ENCODE results near the gene NID1.

The NID1 gene

DNA sequence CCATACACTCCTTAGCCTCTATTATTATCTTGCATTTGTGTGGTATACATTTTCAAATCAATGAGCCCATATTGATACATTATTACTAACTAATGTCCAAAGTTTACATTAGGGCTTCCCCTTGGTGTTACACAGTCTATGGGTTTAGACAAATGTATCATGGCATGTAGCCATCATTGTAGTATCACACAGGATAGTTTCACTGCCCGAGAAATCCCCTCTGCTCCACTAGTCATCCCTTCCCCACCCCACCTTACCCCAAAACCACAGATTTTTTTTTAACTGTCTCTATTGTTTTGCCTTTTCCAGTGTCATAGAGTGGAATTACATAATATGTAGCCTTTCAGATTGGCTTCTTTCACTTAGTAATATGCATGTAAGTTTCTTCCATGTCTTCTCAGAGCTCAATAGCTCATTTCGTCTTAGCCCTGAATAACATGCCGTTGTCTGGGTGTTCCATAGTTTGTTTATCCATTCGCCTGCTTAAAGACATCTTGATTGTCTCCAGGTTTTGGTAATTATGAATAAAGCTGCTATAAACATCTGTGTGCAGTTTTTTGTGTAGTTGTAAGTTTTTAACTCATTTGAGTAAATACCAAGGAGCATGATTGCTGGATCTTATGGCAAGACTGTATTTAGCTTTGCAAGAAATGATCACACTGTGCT is 111.8 kb downstream of the NID1 start:
- no peak for DNase-seq

DNA sequence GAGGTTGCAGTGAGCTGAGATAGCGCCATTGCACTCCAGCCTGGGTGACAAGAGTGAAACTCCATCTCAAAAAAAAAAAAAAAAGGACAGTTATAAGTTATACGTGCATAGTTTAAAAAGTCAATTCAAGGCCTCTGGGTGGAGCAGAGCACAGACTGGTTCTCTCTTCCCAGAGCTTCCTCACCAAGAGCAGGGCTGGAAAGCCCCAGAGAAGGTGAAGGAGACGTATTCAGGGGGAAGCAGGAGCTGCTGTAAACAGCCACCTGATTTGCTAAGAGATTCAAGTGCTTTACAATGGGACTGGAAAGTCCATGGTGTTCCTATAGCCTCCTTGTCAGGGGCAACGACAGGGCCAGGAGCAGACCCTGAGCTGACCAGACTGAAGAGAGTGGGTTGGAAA is 113.2 kb downstream of the NID1 start:
- DNase-seq = no peak

- no peak for DNase-seq
Observed at GRCh38 chr1:235950318-235950717, 114.6 kb downstream of the NID1 start.

DNA sequence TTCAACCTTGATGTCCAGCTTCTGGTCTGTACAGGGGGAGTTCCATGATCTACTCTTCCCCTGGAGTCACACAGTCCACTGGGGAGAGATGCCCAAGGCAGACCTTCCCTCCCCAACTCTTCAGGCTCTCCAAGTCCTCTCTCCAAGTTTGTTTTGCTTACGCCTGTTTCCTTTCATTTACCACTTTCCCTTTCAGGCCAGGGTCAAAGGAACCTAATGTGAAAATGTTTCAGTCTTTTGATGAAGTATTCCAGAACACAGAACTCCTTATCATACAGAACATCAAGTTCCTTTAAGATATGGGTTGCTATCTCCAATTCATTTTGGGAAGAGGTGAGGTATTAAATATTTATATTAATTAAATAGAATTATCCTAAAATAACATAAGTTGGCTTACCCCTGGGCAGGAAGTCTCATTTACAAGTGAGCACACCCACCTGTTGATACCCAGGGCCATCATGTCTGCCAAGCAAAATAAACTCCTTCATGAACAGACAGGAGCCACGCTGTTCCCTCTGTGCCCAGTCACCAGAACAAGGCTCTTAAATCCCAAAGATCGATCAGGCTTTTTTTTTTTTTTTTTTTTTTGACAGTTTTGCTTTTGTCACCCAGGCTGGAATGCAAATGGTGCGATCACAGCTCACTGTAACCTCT is 116.0 kb downstream of the NID1 start:
- DNase-seq = no peak

DNA sequence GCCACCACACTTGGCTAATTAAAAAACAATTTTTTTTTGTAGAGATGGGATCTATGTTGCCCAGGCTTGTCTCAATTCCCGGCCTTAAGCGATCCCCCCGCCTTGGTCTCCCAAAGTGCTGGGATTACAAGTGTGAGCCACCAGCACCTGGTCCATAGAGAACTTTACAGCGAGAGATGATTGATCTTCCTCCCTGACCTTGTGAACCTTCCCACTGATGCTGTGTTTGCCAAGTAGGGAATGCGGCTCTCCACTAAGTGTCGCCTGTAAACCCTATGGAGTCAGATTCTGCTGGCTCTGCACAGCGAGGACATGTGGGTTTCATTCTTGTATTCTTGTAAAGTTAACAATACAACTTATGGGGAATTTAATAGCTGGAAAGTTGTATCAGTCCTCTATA is 116.9 kb downstream of the NID1 start:
- DNase-seq = no peak

DNA sequence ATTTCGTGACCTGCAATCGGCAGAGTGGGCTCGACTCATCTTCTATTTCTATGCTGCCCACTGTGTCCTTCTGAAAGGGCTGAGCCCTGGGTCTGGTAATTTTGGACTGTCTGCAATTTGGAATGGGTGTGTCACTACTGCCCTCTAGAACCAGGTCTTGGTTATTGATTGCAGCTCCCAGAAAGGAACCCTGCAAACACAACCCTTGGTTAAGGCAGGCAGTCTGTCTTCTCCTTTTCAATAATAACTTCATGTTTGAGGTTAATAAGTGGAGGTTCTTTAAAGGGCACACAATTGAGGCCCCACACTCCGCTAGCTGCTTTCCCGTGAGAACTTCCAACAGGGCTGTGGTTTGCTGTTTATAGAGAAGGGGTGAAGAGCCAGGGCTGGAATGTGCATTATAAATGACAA is 118.3 kb downstream of the NID1 start:
- no peak for DNase-seq

DNA sequence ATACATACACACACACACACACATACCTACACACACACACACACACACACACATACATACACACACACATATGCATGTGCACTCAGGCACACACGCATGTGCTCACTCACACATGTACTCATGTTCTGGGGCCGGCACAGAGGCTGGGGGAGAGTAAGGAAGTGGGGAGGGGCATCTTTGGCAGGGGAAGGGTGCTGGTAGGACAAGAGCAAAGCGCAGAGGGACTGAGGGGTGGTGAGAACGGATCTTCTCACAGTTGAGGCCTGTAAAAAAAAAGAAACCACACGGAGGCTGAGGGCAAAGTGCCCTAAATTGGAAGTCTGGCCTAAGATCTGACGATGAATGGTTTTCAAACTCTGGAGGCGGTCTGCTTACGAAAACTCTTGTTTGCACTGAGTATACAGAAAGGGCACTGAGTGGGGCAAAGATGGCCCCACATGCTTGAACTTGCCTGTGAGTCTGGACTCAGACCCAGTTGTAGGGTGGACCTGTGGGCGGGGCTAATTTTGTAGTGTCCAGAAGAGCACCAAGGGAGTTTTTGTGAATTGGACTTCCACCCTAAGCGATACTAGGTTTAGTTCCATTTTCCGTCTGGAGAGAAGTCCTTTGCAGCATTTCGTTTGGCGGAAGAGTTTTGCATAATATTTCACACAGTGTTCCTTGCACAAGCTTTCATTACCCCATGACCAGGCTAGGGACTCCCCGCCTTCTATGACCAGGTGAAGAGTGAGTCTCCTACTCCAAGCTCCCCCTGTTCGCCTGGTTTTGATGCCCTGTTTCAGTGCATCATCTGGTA is 118.9 kb downstream of the NID1 start:
- DNase-seq = no peak

GRCh38 chr1:235943581-235944114 is 121.2 kb downstream of the NID1 start:
- DNase-seq = no peak

DNA sequence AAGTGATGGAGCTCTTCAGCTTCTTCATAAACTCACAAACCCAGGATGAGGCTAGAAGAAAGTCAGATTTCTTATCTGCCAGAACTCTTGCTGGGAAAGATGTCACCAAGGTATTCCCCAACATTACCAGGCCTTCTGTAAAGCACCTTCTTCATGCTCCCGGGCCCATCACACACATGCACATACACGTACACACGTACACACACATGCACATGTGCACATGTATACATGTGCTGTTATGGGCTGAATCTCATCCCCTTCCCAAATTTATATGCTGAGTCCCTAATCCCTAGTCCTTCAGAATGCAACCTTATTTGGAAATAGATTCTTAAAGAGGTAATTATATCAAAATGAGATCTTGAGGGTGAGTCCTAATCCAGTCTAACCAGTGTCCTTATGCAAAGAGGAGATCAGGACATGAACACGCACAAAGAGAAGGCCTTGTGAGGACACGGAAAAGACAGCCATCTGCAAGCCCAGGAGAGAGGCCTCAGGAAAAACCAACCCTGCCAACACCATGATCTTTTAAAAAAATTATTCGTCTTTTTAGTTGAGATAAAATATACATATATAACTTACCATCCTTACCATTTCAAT is 121.8 kb downstream of the NID1 start:
- no peak for DNase-seq

- DNase-seq = no peak
Observed at GRCh38 chr1:235942625-235942934, 122.3 kb downstream of the NID1 start.

- no peak for DNase-seq
Observed at GRCh38 chr1:235941876-235942624, 122.8 kb downstream of the NID1 start.

DNA sequence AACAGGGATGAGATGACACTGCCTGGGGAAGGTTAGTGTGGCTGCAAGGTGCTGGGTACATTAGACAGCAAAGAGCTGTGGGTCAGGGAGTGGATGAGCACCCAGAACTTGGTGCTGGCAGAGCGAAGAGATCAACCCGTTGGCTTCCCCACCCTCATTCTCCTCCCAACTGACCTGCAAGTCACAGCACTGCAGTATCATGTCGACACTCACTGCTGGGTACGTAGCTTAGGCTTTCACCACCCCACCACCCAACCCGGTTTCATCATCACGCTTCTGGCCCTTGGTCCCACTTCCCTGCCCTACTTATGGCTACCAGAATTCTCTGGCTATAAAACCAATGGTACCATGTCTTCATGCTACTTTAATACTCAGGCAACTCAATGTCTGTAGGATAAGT is 124.6 kb downstream of the NID1 start:
- no peak for DNase-seq

DNA sequence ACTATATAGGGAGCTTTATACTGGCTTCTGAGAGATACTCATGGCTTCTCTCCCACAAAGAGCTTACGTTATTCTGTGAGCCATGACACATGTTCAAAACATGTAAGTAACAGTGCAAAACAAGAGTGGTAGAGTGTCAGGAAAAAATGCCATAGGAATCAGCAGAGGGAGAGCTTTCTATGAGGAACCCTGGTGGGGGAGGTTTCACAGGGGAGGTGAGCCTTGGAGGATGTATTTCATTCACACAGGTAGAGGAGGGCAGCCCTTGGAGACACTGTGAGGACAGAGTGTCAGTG is 125.5 kb downstream of the NID1 start:
- no peak for DNase-seq

GRCh38 chr1:235938709-235939479 is 126.0 kb downstream of the NID1 start:
- no peak for DNase-seq

DNA sequence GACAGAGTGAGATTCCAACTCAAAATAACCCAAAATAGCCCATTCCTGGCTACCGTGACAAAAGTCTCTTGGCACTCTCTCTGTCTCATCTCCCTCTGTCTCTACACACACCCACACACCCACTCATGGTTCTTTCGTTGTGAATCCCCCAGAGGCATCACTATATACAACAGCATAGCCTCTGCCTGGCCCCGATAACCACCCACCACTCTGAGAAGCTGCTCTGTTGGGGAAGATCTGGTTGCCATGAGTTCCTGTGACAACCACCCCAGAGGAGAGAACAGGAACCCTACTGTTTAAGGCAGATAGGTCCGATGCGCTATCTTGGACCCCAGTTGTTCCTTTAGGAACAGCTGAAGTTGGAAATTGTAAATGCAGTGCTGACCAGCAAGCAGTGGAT is 127.8 kb downstream of the NID1 start:
- DNase-seq = no peak

GRCh38 chr1:235935235-235936225 is 129.4 kb downstream of the NID1 start:
- no peak for DNase-seq

DNA sequence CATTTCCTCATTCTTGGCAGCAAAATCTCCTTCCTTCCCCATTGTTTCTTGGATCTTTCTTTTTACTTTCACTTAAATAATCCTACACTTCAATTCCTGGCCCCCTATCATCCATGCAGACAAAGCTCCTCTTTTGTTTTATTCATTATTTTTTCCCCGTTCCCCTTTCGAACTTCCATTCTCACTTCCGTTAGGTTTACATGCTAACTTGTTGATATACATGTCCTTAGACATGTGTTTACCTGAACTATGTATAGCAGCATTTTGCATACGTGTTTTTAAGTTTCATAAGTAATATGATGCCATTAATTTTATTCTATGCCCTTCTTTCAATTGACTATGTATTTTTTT is 131.1 kb downstream of the NID1 start:
- DNase-seq = no peak

GRCh38 chr1:235933017-235933765 is 131.7 kb downstream of the NID1 start:
- no peak for DNase-seq

- no peak for DNase-seq
Observed at GRCh38 chr1:235932090-235932510, 132.8 kb downstream of the NID1 start.

DNA sequence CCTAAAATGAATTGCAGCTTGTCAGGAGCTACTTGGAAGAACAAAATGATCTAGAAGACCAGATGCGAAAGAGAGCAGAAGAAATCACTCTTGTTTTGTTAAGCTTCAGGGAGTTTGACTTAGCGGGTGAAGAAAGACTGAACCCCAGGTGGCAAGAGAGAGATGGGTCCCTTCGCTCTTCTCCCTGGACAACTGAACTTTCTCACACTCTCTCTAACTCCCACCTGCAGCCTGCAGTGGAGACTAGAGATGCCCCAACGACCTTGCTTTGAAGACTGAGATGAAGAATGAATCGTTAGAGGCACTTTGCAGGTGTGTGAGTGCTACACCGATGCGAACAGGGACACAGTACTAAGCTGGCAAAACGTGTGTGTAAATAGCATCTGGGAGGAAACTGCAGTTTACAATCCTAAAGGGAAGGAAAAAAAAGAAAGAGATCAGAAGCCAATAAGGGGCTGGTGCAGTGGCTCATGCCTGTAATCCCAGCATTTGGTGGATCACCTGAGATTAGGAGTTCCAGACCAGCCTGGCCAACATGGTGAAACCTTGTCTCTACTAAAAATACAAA is 133.6 kb downstream of the NID1 start:
- no peak for DNase-seq

All from NCI-H2171 (cell line).